Cortex of kidney (tissue), 1 donor: Measurements from ENCODE around the gene SDC4.

Experiments
- DNase-seq: peaks from one replicate; lab custom pipeline; 2025; lab: John Stamatoyannopoulos, UW

The SDC4 gene

DNA sequence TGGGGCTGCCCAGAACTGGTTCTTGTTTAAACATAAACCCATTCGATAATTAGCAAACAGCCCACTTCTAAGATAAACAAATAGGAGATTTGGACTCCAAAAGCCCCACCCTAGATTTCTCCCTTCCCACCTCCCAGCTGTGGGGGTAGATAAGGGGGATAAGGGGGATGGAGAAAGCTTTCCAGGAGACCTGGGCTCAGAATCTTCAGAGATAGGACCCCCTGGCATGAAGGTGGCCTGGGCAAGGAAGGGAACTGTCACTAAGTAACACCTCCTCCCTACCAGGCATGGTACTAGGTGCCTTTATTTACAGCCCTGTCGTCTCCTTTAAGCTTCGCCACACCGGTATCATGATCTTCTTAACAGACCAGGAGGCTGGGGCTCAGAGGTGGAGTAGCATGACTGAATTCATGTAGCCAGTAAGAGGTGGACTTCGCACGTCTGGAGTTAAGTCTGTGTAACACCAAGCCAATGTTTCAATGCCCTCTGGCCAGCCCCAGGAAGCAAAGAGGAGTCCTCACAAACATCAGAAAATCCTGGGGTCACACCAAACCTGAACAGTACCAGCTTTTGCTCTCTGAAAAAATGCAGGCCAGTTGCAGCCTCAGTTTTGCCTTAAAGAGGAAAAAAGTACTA lies 4.6 kb downstream of the SDC4 start:
- DNase-seq: no peak

DNA sequence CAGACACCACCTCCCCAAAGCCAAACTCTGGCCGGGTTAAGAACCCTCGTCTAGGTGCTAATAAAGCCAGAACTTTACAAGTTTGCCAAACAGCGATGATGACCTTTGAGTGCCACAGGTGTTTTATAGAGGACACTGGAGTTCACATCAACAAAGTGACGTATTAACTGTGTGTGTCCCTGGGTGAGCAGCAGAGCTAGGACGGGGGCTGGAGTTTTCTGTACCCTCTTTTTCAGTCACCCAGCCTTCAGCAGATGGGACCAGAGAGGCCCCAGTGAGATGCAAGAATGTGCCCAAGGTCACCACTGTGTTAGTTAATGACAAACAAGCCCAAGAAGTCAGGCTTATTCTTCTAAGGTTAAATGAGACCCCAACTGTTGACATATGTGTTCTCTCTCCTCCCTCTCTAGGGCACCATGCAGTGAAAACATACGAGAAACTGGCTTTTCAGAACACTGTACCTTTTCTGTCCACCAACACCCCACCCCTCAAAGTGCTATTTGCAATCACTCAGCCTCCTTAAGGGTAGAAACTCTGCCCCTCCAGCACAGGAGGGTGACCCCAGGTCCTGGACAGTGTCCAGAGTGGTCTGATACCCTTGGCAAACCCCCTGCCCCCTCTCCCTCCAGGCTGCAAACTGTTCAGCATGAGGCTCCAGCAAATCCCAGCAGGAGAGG lies 5.2 kb downstream of the SDC4 start:
- DNase-seq: no peak

DNA sequence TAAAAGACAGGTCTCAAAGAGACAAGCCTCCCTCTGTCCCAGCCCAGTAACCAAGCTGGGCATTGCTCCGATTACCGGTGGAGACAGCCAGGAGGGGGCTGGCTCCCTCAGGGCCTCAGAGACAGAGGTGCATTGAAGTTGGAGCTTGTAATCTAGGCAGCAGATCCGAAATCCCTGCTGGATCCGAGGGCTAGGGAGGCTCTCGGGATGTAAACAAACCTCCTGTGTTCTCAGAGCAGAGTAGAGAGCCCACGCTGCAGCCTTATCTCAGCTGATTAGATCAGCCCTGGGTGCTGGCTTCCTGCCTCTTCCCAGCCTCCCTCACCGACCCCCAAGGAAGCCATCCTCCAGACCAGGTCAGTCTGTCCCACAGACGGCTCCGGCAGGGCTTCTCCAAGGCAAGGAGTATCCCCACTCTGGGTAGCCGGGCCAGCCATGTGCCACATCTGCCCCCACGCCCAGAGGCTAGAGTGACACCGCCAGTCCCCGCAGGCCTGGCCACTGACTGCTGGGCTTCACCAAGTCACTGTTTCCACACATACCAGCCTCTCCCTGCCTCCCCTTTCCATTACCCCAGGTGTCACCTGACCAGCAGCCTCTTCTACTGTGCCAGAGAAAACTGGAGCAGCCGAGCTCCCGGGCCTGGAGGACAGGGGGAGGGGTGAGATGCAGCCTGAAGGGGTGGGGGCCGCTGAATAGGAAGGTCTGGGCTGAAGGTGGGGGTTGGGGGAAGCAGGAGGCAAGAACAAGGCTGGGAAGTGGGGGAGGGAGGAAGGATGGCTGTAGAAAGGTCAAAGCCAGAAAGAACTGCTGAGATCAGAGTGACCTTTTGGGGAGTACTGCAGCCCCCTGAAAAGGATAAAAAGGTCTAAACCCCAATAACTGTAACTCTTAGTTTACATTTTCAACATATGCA lies 6.0 kb downstream of the SDC4 start:
- DNase-seq: no peak

DNA sequence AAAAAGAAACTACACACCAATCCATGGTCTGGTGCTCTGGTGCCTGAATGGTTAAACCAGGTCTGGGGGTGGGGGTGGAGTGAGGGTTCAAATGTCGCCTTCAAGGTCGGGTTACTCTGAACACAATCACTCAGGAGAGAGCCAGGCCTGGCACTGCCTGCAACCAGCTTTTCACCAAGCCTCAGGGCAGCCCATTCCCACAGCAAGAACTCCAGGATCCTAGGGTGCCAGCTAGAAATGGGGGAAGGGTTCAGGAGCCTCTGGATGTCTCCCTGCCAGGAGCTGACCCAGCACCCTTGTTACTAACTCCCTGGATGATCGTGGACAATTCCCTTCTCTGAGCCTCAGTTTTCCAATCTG lies 6.7 kb downstream of the SDC4 start:
- no peak for DNase-seq

DNA sequence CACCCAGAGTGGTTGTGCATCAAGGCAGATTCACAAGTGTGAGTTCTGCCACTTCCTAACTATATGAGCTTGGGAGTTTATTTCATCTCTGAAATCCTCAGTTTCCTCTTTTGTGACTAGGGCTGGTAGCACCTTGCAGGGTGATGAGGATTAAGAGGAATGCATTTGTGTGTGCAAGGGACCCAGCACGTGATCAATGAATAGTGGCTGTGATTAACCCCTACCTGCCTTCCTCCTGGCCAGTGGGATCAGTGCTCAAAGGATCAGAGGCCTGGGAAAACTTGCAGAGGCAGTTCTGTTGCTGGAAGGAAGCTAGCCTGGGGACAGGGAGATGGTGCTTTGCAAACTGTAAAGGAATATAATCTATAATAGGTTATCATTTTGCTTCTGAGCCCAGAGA lies 7.3 kb downstream of the SDC4 start:
- DNase-seq: no peak

DNA sequence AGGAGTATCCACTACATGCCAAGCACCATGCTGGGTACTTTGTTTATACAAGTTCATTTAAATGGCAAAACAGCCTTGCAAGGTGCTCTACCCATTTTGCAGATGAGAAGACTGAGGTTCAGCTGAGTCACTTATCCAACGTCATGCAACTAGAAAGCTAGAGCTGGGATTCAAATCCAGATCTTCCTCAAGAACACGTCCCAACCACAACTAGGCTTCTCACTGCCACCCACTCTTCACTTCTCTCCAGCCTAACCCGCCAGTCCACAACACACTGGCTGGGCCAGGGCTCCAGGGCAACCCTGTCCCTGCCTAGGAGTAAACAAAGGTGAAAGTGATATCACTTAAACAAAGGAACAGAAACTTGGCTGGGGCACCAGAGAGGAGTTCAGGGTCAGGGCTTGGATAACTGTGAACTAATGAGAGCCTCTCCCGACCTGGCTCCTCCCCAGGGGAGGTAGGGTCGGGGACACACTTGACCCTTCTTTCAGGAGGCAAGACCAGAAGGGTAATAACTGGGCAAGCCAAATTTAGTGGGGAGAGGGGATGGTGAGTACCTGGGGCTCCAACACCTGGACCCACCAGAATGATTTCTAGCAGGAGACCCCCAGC lies 7.9 kb downstream of the SDC4 start:
- no peak for DNase-seq

DNA sequence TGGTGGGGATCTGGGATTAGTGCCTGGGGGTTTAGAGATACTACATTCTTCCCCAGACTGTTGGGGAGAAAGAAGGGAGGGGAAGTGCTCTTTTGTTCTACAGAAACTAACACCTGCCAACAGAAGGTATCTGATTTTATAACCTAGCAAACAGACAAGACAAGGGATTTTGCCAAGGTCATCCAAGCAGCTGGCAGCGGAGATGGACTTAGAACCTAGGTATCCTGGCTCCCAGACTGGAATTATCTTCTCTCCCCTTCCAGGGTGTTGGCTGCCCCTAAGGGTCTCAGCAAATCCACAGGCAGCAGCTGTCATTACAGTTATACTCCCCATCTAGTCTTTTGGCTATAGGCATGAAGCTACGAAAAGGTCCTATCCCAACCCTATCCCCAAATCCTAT lies 8.4 kb downstream of the SDC4 start:
- no peak for DNase-seq

DNA sequence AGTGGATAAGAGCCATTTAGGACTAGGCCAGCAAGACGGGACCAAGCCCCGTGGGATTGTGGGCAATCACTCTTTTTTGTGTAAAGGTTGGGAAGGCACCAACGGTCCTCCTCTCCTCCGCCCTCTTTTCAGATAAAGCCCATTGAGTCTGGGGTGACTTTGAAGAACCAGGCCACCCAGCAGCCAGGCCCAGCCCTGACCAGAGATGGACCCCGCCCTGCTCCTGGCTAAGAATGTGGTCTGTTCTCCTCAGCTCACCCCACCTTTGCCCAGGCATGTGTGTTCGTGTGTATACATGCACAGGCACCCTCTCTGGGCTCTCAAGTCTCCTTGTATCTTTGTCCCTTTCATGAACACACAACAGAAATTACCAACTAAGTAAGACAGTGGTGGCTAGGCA lies 9.1 kb downstream of the SDC4 start:
- no peak for DNase-seq

DNA sequence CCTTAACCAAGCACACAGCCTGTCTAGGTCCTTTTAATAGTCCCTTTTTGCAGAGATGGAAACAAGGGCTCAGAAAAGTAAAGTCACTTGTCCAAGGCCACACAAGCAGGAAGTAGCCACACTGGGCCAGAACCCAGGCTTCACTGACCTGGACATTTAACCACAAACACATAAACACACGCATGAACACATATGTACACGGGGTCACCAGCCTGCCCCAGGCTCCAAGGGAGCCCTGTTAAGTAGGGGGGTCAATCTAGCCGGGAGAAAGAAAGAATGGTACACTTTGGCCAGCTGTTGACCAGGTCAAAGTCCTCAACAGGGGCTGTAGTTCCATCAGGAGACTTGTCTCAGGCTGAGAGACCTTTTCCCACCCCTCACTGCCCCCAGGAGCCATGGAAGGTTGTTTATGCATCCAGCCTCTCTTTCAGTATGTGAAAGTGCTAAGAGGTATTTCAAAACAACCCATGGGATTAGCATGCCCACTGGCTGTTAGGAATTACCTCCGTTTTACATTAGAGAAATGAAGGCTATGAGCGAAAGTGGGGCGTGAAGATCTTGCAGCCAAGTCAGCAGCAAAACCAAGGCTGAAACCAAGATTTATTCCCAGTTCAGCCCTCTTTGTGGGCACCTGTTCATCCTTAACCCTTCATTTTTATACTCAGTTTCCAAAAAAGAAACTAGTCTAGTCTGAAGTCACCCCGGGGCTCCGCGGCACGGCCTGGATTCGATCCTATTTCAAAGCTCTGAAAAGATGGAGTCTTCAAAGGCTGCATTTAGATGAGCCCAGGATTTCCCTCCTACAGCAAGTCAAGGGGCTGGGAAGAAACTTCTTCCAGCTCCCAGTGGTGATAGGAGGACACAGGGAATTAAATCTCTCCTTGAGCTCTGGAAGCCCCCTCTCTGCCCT lies 9.8 kb downstream of the SDC4 start:
- no peak for DNase-seq

DNA sequence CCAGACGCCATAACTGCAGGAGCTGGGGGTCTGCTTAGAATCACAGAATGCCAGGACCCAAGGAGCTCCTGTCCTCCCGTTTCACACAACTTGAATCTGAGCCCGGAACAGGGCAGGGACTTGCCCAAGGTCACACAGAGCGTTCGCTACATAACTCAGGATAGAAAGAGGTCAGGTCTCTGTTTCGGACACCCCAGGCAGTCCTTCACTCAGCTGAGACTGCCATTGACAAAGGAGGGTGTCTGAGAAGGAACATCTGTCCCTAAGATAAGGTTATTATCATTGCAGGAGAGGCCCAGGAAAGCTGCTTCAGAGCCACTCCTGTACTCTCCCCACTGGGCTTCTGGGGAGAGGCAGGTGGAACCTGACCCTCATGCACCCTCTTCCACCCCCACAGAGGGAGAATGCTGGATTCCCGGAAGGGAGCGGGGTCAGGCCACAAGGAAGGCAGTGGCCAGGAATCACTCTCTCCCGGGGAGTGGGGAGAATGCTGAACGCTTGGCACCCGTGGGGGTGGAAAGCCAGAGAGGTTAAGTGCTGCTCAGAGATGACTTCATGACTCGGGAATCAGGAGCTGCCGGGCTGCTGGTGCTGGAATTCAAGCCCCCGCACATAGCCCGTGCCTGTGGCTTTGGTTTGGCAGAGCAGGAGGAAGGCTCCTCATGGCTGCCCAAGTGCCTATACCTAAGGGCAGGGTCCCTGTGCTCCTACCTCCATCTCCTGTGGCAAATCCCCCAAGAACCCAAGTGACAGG lies 10.7 kb downstream of the SDC4 start:
- peak; percentile 26 for DNase-seq

DNA sequence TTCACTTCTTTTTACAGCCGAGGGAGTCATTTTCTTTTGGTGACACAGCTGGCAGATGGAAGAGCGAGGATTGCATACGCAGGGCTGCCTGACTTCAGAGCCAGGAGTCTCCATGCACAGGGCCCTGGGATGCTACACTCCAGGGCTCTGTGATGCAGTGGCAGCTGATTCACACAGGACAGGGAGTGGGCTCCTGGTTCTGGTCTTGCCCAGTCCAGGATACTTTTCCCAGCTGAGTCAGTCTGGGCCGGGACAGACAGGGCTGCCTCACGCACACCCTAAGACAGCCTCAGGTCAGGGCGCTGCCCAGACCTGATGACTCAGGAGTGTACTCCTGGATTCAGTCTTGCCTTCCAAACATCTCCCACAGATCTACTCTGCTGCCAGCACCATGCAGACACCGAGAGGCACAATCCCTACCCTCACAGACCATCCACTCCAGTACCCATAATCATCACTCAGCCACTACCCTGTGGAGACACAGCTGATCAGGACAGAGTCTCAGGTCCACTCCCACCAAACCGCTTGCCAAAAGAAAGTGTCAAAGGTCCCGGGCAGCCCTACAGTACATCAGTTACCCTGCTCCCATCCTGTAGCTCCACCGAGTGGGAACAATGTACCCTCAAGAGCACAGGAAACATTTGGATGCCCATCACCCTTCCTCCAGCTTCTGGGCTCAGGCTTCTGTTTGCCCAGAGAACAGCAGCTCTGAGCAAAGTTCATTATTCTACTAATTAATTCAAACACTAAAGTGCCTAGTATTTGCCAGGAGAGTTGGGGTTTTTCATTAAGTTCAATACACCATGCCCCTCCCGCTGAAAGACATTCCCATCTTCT lies 11.5 kb downstream of the SDC4 start:
- no peak for DNase-seq

DNA sequence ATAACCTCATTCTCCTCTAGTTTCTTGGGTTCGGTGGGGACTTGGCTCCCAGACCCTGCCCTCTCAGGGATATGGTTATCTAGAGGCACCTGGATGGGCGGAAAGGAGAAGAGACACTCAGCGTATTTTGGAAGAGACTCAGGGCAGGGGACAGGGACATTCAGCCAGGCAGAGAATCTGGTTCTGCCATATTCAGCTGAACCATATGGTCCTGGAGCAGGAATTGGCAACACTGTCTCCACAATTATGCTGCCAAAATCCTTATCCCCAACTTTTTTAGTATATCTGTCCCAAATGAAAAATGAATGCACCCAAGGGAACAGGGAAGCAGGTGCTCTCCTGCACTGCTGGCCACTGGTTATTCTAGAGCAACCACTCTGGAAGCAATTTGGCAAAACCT lies 17.7 kb downstream of the SDC4 start:
- no peak for DNase-seq

DNA sequence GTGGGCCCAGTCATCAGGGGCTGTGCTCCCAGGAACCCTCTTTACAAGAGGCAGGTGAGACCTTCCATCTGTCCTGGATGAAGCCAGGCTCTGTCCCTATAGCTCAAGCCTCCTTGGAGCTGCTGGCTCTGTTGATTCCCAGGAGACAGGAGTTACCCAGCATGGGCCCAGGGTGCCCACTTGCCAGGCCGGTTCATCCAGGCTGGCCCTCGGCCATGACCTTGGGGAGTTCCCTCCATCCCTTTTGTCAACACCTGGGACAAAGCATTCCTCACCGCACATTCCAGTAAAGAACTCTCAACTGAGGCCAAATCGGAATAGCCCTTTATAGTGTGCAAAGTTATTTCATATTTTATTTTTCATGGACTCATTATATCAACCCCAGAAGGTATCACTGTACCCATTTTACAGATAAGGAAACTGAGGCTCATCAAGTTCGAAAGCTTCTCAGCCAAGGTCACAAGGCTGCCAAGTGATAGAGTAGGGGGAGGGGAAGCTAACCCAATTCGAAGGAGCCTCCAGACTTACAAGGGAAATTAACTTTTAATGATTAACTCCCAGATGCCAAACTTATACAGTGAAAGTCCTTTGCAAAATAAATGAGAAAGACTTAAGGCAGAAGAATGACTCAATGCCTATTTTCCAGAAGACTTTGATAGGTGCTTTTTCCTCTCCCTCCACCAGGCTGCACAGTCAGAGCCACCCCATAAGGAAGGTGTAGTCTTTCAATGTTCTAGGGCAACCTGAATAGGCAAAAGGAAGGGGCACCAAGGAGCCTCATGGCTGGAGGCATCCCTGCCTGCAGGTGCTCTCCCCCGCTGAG lies 18.5 kb downstream of the SDC4 start:
- no peak for DNase-seq

DNA sequence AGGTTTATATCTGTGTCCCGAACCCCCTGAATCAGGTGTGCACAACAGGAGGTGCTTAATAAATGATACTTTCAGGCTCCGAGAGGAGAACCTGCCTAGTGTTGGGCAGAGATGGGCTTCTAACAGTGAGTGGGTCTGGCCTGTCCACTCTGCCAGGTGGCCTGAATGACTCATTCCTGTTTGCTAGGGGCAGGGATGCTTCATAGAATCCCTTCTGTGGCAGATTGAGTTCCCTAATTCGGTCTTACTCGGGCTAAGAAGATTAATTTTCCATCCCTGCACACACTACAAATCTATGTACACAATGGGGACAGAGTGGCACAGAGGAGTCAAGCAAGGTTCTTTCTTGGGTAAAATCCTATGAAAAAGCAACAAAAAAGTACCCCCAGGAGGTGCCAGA lies 19.8 kb downstream of the SDC4 start:
- DNase-seq: no peak

DNA sequence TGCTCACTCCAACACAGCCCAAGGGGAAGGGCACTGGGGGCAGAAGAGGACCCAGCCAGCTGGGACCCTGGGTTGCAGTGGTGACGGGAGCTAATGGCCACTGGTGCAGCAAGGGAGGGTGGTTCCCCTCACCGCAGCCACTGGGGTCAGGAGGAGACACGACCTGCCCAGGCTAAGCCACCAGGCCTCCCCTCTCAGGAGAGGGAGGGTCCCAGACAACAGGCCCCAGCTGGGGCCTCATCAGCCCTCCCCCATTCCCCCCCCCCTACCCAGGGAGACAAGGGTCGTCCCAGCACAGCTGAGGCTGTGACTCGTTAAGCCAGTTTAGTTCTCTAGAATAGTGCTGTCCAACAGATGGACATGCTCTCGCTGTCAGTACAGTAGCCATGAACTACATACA lies 22.9 kb downstream of the SDC4 start:
- no peak for DNase-seq

DNA sequence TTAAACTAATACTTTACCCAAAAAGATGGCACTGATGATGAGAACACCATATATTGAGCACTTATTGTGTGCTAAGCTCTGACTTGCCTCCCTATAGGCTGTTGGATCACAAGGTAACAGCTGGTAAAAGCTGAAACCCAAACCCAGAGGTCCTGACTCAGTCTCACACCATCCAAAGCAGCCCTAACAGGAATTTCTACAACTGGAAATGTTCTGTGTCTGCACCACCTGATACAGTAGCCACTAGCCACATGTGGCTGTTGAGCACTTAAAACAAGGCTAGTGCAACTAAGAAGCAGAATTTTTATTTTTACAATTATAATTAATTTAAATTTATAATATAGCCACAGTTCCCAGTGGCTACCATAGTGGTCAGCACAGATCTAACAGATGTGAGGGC lies 24.5 kb downstream of the SDC4 start:
- DNase-seq: no peak

DNA sequence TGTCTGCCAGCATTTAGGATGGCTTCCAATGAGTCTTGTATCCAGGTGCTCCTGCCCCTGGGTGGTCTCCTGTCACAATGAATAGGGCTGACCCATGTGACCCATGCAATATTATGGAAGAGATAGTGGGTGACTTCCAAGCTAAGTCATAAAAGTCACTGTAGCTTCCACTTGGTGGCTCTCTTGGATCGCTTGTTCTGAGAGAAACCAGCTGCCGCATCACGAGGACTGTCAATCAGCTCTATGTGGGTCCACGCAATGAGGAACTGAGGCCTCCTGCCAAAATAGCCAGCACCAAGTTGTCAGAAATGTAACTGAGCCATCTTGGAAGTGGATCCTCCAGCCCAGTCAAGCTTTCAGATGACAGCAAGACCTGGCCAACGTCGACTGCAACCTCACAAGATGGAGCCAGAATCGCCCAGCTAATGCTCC lies 25.3 kb downstream of the SDC4 start:
- no peak for DNase-seq

DNA sequence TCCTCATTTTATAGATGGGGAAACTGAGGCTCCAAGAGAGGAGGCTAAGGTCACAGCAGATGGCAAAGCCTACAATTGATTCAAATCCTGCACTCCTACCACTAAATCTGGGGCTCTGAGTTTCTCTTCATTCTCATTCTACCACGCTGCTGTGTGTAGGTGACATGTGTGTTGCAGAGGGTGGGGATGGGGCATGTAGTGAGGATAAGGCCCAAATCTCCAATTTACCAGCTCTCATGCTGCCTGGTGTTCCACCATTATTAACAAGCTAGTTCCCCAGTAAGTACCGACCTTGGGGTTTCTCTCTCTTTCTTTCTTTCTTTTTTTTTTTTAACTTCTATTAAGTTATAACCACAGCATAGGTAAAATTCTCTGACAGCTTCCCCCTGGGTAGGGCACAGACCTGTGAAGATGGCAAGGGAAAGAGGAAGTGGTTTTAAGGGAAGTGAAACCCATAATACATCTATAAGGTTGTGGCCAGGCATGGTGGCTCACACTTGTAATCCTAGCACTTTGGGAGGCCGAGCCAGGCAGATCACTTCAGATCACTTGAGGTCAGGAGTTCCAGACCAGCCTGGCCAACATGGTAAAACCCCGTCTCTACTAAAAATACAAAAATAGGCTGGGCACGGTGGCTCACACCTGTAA lies 27.2 kb downstream of the SDC4 start:
- DNase-seq: no peak

DNA sequence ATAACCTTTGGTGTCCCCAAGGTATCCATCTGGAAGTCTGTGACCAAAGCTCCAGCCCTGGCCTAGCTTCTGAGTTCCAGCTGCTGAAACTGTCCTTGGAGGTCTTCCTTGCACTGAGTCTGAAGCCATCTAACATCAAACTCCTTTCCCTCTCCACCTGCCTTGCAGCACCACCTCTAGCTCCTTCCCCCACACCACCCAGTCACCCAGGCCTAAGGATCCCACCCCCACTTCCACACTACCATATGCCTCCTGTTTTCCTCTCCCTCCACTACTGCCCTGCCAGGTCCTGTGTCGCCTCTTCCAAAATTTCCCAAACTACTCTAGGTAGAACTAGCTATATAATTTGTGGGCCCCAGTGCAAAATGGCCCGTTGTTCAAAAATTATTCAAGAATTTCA lies 29.3 kb downstream of the SDC4 start:
- DNase-seq: no peak
